Measurements from ENCODE around the gene CLIP1.

The CLIP1 gene

DNA sequence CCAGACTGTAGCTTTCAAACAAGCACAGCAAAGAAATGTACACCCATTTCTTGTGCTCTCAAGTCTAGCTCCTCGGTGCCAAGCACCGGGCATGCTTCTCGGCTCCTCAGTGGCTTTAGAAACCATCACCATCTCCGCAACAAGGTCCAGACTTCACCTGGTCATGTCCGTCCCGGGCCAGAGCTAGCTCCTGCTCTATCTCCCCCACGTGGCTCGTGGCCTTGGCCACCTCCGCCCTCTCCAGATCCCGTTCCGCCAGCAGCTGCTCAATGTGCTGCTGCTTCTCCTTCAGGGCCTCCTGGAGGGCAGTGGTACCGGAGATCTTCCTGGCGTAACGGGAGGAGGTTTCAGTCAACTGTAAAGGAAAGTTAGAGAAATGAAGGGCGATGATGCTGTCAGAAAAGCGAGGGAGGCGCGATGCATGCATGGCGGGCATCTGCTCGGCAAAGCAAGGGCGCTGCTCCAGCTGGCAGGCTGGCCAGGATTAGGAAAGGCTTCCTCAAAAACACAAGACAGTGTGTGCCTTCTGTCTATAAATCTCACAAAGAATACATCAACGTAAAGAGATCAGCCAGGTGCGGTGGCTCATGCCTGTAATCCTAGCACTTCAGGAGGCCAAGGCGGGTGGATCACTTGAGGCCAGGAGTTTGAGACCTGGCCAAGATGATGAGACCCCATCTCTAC is 67.4 kb downstream of the CLIP1 start:
- no peak for DNase-seq

DNA sequence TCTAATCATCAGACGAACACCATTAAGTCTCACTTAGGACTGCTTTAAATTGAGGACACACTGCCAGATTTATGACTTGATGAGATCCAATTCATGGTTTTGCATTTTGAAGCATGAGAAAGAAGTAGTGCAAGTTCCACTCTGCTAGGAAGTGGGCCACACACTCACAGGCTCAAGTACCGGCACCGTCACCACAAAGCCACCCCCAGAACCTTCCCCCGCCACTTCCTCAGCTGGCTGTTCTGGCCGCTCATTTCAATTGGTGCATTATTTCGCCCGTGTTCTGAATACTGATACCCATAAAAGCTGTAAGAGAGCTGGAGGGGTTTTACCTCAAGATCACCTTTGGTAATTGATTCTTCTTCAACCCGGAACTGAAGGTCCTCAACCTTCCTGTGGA is 70.1 kb downstream of the CLIP1 start:
- no peak for DNase-seq

DNA sequence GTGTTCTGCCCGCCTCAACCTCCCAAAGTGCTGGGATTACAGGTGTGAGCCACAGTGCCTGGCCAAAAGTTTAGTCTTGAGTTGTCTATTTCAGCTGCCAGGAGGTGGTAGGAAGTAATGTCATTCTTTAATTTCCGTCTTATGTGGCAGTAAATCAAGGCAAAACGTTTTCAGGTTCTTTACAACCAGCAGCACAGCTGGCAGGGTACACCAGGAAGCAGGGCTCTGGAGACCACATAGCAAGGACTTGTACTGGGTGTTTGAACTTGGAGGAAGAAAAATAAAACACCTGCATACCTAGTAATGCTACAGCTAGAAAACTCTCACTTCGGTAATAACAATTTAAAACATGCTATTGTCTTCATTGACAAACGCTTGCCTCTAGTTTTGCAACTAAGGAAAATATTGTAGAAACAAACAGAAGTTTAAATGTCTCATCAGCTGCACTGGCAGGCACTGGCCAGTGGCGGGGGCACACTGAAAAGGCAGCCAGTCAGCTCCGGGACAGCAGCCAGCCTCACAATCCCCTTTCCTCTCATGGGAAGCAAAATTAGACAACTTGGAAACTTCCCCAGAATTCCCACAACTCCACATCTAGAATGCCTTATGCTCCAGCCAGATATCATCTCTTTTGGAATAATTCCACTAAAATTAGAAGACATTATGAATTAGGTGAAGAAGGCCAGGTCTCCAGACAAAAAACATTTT is 72.2 kb downstream of the CLIP1 start:
- no peak for DNase-seq

DNA sequence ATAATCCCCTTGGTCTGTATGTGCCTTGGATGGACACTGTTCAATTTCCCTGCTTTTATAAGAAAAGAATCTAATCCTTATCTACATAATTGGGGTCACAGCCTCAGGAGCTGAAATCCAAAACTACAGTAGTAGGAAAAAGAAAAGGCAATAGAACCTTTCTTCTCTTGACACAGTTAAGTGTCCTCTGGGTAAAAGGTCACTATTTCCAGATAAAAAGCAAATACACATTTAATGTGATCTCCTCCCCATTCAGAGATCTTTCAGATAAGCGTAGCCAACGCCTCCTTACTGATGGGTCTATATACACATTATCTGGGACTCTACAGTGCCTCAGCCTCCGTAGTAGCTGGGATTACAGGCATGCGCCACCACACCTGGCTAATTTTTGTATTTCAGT is 73.4 kb downstream of the CLIP1 start:
- no peak for DNase-seq

DNA sequence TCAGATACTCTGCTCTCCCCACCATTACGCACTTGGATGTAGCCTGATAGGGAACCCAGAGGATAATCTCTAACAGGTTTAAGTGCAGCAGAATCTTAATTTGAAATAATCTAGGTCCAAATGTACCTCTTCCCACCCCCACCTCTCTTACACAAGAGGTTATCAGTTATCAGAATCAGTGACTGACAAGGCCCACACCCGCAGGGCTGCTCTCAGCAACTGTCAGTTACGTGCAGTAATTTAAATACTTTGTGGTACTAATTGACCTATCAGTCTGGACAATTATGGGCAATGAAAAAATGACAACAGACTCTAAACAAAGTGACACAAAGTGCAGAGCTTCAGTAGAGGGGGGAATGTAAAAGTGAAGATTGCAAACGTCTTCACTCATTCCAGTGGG is 74.0 kb downstream of the CLIP1 start:
- DNase-seq, result no peak

DNA sequence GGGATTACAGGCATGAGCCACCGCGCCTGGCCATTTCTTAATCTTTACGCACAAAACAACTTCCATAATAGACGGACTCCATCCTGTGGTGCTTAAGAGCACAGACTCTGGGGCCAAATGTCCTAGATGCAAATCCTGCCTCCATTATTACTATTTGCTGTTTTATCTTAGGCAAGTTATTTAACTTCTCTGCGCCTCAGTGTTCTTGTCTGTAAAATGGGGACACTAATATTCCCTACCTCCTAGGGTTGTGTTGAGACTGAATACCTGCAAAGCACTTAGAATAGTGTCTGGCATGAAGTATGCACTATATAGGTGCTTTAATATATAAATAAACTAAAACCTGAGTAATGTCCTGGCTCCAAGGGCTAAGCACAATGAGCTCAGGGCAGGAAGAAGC is 76.4 kb downstream of the CLIP1 start:
- no peak for DNase-seq

DNA sequence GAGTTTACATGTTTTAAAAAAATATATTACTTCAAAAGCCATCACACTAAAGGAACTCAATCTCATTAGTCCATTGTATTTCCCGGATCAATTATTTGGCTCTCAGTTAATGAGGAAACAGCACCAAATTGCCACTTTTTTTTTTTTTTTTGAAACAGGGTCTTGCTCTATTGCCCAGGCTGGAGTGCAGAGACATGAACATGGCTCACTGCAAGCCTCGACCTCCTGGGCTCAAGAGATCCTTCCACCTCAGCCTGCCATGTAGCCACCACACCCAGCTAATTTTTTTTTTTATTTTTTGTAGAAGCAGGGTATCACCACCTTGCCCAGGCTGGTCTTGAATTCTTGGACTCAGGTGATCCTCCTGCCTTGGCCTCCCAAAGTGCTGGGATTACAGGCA is 77.4 kb downstream of the CLIP1 start:
- no peak for DNase-seq

DNA sequence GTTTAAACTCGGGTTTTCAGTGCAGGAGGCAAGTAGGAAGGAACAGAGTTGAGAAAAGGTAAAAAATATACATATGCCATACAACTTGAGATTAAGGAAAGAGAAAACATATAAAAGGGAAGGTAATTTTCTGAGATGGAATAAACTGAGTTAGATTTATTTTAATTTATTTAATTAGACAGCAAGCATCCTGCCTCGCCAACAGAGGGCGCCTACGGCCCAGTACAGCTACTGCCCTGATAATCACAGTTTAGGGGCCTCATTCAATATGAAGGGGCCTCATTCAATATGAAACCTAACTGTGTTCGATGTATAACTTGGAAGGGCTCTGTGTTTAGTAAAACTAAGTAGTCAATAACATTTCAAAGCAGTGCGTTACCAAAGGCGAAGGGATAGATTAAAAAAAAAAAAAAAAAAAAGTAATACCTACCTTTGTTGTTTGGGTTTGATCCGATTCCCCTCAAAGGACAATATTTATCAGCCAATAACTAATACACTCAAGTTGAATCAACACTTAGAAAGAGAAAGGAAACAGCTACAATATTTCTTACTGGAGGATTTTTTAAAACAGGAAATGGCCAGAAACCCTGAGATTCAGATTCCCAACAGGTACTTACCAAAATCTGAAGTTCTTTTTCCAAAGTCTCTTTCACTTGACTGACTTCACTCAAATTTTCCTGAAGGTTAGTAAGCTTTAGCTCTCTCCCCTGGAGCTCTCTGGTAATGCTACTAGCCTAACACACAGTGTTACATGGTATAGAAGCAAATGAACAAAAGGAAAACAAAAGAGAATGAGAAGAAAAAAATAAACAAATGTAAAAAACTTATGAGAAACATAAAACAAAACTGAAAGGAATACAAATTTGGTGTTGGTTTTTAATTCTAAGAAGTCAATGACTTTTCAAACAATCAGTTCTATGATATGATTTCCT is 86.2 kb downstream of the CLIP1 start:
- DNase-seq, result no peak

DNA sequence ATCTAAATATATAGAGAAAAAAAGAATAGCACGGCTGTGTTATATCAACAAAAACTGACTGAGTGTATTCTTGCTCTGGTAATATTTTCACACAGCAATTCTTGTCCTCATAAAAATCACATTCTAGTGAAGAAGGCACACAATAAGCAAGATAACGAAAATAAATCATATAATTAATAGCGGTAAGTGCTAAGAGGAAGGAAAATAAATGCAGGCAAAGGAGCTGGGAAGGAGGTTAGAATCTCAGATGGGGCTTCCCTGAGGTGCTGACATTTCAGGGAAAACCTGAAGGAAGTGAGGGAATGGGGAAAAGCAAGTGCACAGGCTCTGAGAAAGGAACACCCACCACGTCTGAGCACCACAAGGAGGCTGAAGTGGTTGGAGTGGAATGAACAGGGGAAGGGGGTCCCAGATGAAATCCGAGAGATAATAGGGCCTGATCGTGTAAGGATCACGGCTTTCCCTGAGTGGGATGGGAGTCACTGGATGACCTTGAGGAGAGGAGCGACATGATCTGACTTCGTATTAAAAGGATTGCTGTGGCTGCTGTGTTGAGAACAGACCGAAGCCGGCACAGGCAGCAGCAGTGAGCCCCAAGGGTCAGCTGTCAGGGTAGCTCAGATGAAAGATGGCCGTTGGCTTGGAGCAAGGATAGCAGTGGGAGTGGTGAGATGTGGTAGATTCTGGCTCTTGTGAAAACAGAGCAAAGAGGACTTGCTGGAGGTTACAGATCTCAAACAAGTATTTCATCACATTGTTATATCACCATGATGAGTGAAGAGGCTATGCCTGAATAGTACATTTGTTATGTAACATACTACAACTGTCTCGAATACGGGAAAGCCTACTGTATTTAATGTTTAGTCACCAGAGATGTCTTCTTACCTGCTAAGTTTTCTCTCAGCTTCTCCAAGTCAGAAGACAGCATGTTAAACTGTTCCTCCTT is 89.1 kb downstream of the CLIP1 start:
- DNase-seq, result no peak

DNA sequence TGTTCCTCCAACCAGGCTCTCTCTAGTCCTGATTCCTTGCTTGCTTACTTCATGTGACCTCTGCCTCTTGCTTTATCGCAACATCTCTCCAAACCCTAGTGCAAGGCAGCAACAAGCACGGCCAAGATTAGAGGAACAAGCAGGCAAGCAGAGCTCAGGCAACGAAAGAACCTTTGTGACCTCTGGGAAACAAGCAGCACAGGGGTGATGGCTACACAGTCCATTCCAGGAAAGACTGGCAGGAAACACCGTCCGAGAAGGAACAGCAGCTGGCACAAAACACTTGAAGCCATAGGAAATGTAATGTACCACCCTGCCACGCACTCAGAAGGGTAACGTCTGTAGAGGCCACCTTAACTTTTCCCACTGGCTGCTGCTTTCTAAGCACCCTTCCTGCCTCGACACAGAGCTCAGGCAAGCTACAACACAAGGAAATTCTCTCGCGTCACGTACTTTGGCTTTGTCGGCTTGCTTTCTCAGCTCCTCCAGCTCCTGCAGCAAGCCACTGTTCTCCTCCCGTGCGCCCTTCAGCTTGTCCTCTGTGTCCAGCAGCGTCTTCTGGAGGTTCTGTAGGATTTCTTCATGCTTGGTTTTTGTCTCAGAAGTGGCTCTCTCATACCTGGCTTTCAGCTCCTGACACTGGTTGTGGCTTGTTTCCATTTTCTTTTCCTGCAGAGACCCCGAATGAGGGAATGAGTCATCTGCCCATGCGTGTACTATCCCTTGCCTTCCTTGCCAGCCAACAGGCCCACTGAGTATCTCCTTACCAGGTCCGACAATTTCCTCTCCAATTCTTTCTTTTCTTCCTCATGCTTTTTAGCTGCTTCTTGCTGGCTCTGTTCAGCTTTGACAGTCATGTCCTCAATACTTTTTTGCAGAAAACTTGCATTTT is 94.7 kb downstream of the CLIP1 start:
- no peak for DNase-seq

DNA sequence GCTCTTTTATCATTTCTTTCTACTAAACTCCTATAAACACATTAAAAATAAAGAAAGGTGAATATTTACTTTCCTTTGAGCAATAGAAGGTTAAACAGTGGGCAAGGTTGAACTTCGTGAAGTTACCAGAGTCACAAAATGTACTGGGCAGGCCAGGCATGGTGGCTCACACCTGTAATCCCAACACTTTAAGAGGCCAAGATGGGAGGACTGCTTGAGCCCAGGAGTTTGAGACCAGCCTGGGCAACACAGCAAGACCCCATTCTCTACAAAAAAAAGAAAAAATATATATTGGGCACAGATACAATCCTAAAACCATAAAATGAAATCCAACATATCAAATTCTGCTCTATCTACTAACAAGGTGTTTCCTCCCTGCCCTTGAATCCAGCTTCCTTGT is 95.5 kb downstream of the CLIP1 start:
- DNase-seq, result no peak

DNA sequence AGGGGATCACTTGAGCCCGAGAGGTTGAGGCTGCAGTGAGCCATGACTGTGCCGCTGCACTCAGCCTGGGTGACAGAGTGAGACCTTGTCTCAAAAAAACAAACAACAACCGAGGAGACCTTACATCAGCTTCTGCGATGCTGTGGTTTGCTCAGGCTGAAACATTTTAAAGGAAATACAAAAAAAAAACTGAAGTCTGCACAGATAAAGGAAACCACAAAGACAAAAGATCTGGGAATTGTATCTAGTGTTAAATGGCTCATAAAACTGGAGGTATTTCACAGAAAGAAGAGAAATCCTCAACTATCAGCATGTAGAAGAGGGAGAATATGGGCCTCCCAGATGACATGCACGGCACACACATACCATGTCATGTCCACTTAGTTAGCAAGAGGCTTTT is 95.9 kb downstream of the CLIP1 start:
- no peak for DNase-seq

DNA sequence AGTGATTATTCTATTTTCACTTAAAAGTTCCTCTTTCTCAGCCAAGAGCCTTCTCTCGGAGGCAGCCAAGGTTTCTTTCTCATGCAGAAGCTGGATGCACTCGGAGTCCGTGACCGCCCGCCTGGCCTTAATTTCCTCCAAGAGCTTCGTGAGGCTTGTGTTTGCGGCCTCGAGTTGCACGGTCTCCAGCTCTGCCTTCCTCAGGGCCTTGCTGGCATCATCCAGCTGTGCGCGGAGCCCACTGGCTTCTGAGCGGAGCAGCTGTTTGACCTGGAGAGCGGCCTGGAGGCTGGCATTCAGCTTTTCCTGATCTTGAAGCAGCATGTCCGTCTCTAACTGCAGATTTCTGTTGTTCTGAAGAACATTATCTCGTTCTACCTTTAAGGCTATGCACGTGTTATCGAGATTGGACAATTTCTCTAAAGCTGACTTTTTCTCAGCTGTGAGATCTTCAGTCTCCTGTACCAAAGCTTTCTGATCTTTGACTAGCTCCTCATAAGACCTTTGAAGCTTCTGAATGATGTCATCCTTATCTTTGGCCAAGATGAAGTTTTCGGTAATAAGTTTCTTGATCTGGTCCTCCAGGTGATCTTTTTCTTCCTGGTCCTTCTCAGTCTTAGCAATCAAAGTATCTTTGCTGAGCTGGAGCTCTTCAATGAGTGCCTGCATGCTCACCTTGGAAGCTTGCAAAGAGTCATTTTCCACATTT is 99.0 kb downstream of the CLIP1 start:
- DNase-seq, result no peak

DNA sequence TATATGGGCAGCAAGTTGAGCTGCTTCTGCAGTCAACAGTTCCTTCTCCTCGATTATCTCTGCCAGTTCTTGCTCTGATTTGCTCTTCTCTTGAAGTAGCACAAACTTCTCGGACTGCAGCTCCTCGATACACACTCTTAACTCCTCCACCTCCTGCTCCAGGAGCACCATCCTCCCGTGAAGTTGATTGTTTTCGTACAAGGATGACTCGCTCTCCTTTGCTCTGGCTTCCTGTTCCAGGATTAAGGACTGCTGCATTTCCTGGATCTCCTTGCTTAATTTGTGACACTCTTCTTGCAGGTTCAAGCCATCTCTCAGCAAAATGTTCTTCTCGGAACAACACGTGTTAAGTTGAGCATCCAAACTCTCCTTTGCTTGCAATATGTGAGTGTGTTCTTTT is 100.0 kb downstream of the CLIP1 start:
- DNase-seq, result no peak

DNA sequence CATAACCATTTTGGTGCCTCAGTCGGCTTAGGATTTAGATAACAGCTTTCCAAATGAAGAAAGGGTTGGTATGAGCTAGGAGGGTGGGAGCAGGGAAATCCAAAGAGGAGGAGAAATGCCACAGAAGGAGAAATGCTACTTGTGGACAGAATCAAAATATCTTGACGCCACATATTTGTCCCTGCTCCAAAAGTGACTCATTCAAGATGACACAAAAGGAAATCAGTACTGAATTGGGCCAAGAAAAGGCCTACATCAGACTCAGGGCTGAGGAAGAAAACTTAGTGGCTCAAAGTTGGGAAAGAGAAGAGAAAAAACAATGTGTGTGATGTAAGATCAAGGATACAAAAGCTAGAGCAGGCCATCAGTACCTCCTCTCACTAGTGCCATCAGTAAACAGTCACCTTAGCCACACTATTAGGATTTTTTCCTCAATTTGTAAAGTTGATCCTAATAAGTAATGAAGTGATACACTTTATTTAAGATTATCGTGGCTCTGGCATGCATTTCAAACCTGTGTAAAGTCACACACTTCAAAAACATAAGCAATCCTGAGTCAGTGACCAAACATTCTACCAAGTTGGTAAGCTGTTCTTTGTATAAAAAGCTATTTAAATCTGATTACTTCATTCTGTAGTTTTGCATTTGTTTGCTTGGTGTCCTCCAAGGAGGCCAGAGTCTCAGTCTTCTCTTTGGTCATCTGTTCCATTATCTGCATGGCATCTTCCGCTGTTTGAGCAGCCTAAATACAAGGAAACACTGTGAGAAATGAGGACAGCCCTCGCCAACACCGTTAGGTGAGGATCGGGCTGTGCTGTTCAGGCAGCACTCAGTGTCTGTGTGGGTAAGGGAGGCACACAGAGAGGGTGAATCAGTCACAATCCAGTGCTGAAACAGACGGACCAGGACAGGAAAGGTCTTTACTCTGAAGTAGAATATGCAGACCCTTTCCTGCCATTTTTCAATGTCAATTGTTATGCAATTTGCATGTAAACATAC is 103.6 kb downstream of the CLIP1 start:
- peak; percentile 25 for DNase-seq

DNA sequence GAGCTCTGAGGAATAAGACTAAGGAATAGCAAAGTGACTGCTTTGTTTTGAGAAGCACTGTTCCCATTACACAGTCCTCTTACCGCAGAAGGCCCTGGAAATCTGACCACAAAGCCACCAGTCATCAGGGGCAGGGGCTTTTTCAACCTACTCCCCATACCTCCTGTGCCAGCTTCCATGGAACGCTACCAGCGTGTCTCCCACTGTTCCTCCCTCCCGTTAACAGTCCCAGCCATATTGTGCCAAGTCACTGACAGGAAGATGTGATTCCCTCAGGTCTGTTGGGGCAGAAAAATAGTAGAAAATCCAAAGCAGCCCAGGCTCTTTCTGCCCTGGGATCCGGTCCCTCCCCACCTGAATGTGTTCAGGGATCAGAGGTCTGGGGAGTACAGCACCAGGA is 109.5 kb downstream of the CLIP1 start:
- no peak for DNase-seq

DNA sequence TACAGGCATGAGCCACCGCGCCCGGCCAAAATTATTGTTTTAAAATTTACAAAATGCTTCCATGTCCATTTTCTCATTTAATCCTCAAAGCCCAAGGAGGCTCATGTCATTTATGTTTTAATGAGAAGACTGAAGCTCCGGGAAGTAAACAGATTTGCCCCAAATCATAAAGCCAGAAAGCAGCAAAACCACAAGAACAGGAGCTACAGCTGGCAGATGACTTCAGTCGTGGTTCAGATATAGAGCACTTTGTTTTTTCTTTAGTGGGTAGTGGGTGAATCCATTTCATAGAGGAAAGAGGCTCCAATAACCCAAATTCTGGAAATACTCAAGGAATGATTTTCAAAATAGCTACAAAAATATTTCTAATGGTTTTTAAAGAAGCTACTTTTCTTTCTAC is 110.8 kb downstream of the CLIP1 start:
- DNase-seq, result no peak

DNA sequence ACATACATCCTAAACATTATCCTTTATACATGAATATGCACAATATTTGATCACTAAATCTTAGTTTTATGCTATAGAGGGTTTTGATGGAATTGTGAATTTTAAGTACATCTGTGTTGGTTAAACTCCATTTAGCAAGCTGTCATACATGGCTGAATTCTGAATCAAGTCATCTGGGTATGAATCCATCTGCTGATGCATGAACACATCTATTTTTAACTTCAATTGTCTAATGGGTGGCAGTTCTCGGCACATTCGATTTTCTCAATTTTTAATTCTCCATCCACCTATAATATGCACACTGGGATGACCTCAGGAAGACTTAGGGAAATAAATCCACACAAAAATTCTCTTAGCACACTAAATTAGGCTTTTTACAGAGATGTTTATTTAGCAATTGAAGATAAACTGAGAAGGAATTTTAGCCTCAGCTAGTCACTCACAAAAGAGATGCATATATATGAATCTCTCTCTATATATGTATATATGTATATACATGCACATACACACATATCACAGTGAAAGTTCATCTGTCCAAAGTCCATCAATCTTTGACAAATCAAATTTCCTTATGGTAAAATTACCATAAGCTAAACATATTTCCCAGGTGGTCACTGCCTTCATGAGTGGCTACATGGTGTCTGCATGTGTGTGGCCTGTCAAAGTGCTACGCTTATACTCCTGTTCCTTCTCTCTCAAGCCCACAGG is 111.7 kb downstream of the CLIP1 start:
- no peak for DNase-seq

DNA sequence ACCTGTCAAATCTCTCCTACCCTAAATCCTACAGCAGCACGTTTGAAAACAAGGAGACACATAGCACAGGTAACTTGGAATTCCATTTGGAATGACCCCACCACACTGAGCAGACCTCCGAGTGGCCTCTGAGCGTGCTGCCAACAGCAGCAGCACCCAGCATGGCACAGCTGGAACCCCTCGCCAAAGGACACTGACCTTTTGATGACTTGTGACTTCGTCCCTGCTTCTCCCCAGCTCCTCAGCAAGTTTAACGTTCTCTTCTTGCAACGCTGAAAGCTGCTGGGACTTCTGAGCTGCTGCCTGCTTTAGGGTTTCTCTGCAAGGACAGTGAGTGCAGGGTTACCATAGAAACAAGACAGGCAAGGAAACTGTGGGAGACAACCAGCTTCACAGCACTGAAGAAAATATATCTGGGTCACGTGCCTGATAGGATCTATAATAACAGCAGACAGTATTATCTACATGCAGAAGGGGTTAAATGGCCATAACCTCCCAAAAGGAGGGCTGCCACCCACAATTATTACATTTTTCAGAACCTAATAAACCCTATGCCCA is 112.8 kb downstream of the CLIP1 start:
- DNase-seq, result no peak

All from 8988T (cell line).